Measurements from ENCODE around the gene GADD45A.

The GADD45A gene

GRCh38 chr1:67721650-67722291 lies 36.8 kb downstream of the GADD45A start:
- Histone ChIP-seq H3K9me2 (replicated peaks; ENCODE audit: low read depth, low read length) (no peaks in the 10 kb centered on the region), H3K36me3 (ENCODE audit: insufficient read depth, low read length) (no peaks in the 10 kb centered on the region), H3K79me2 (ENCODE audit: insufficient read depth, low read length) (no peaks in the 10 kb centered on the region), H3K27me3 (ENCODE audit: insufficient read depth, low read length, poor library complexity, severe bottlenecking) (no peaks in the 10 kb centered on the region), H3K9ac (ENCODE audit: low read depth, low read length, poor library complexity, severe bottlenecking) (no peak overlapping the region), H2AFZ (ENCODE audit: low read length) (peak overlapping the region; percentile 43; the same call in 1 of the 2 replicates), H3F3A (ENCODE audit: low read depth) (no peaks in the 10 kb centered on the region), H3K4me2 (ENCODE audit: low read depth, low read length, poor library complexity, severe bottlenecking) (no peak overlapping the region), H3K9me3 (ENCODE audit: insufficient read depth, low read depth, low read length) (no peaks in the 10 kb centered on the region), H3K4me3 (ENCODE audit: low read length, poor library complexity, severe bottlenecking) (no peak overlapping the region), H3K4me1 (ENCODE audit: insufficient read depth, low read length, poor library complexity, severe bottlenecking) (peaks cover 9% of the 10 kb centered on the region), H4K20me1 (ENCODE audit: insufficient read depth, low read length, poor library complexity, severe bottlenecking) (no peaks in the 10 kb centered on the region)
- TF ChIP-seq EZH2phosphoT487 (IDR thresholded peaks at IDR 0.05; ENCODE audit: borderline replicate concordance) (no peak), CTCF (conservative IDR thresholded peaks at IDR 0.05; ENCODE audit: low read length) (no peak)

- Histone ChIP-seq H4K20me1 (ENCODE audit: insufficient read depth, low read length, poor library complexity, severe bottlenecking) (no peaks in the 10 kb centered on the region), H3K9me2 (replicated peaks; ENCODE audit: low read depth, low read length) (no peaks in the 10 kb centered on the region), H3K27me3 (ENCODE audit: insufficient read depth, low read length, poor library complexity, severe bottlenecking) (no peaks in the 10 kb centered on the region), H3K36me3 (ENCODE audit: insufficient read depth, low read length) (no peaks in the 10 kb centered on the region), H3K9me3 (ENCODE audit: insufficient read depth, low read depth, low read length) (no peaks in the 10 kb centered on the region), H3F3A (ENCODE audit: low read depth) (no peaks in the 10 kb centered on the region), H3K4me3 (ENCODE audit: low read length, poor library complexity, severe bottlenecking) (no peak overlapping the region), H3K4me1 (ENCODE audit: insufficient read depth, low read length, poor library complexity, severe bottlenecking) (peaks cover 9% of the 10 kb centered on the region), H3K4me2 (ENCODE audit: low read depth, low read length, poor library complexity, severe bottlenecking) (no peak overlapping the region), H2AFZ (ENCODE audit: low read length) (peak overlapping the region; percentile 43; the same call in 1 of the 2 replicates), H3K9ac (ENCODE audit: low read depth, low read length, poor library complexity, severe bottlenecking) (no peak overlapping the region), H3K79me2 (ENCODE audit: insufficient read depth, low read length) (no peaks in the 10 kb centered on the region)
- TF ChIP-seq EZH2phosphoT487 (IDR thresholded peaks at IDR 0.05; ENCODE audit: borderline replicate concordance) (no peak), CTCF (conservative IDR thresholded peaks at IDR 0.05; ENCODE audit: low read length) (no peak)
Observed at GRCh38 chr1:67722292-67722944, 37.4 kb downstream of the GADD45A start.

DNA sequence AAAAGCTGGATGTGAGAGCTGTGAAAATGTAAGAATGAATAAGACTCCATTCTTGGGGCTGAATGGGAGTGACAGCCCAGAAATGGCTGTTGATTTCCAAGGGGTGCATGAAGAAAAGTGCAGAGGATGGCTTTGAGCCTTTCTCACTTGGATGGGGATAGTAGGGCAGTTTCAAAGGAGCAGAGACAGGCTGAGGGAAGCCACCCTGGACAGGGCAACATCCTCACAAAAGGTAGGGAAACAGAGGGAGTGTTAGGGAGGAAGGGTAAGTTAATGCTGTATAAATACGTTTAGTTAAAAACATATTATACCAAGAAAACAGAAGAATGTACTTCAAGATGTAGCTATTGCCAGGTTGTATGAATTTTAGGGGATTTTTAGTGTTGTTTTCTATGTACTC lies 38.1 kb downstream of the GADD45A start:
- TF ChIP-seq EZH2phosphoT487 (IDR thresholded peaks at IDR 0.05; ENCODE audit: borderline replicate concordance) (no peak), CTCF (conservative IDR thresholded peaks at IDR 0.05; ENCODE audit: low read length) (no peak)
- Histone ChIP-seq H3K4me1 (ENCODE audit: insufficient read depth, low read length, poor library complexity, severe bottlenecking) (peaks cover 9% of the 10 kb centered on the region), H3K4me3 (ENCODE audit: low read length, poor library complexity, severe bottlenecking) (no peak overlapping the region), H3K4me2 (ENCODE audit: low read depth, low read length, poor library complexity, severe bottlenecking) (no peak overlapping the region), H3F3A (ENCODE audit: low read depth) (no peaks in the 10 kb centered on the region), H3K27me3 (ENCODE audit: insufficient read depth, low read length, poor library complexity, severe bottlenecking) (no peaks in the 10 kb centered on the region), H3K9ac (ENCODE audit: low read depth, low read length, poor library complexity, severe bottlenecking) (no peak overlapping the region), H2AFZ (ENCODE audit: low read length) (no peak overlapping the region), H4K20me1 (ENCODE audit: insufficient read depth, low read length, poor library complexity, severe bottlenecking) (no peaks in the 10 kb centered on the region), H3K9me3 (ENCODE audit: insufficient read depth, low read depth, low read length) (no peaks in the 10 kb centered on the region), H3K79me2 (ENCODE audit: insufficient read depth, low read length) (no peaks in the 10 kb centered on the region), H3K9me2 (replicated peaks; ENCODE audit: low read depth, low read length) (no peaks in the 10 kb centered on the region), H3K36me3 (ENCODE audit: insufficient read depth, low read length) (no peaks in the 10 kb centered on the region)
